Endothelial cell of umbilical vein (primary cell): ENCODE measurements around the gene DAB1. TPM values are rescaled to one million over a fixed set of nuclear protein-coding genes. Genes with fewer than 3 reads are reported as not detected.

Experiments used
- BruUV-seq: library from RNA; stranded (reverse); fragments of 400-500 nt; replicated peaks from 2 replicates; lab custom pipeline; 2021; lab: Mats Ljungman, UMichigan
- CTCF ChIA-PET: fragments of 300-600, 350-600 bp; sonication (Branson Sonifier 250); formaldehyde crosslinking; loops from one replicate; lab custom pipeline; 2021; ENCODE audit warnings: antibody characterized with exemption, inconsistent platforms; lab: Charles Lee
- POLR2A ChIA-PET: fragments of 300-600, 350-600 bp; sonication (Branson Sonifier 250); formaldehyde crosslinking; loops from one replicate; lab custom pipeline; 2021; ENCODE audit warnings: antibody characterized with exemption, inconsistent platforms; lab: Charles Lee
- DNase-seq: peaks from one replicate; pipeline ENCODE4 v3.0.0-alpha.2; 2011; ENCODE audit warnings: low read depth, low spot score
- FAIRE-seq: peaks from 2 replicates; lab custom pipeline; 2011; peaks lifted over from hg19 to GRCh38; lab: Jason Lieb, UNC
- H2AFZ ChIP-seq: 2 replicates; pipeline ENCODE4 v1.6.0; 2012; ENCODE audit warnings: low read depth, low read length, control low read depth, inconsistent platforms
- H3K27ac ChIP-seq: 2 replicates; pipeline ENCODE4 v1.5.1; 2011; ENCODE audit warnings: low read depth, mild to moderate bottlenecking, control low read depth, low read length, moderate library complexity; ENCODE audit not compliant: insufficient read depth
- H3K27me3 ChIP-seq, 2 experiments: 2 replicates each; pipeline versions ENCODE4 v1.6.0 to v1.6.1; 2011; ENCODE audit warnings: low read length in 2 of 2, mixed read lengths in 1 of 2; ENCODE audit not compliant: control insufficient read depth in 2 of 2, insufficient read depth in 2 of 2
- H3K36me3 ChIP-seq, 2 experiments: 2 replicates in 1 of 2; 3 replicates in 1 of 2; pipeline ENCODE4 v1.5.1; 2011; ENCODE audit warnings: low read length in 2 of 2, mild to moderate bottlenecking in 1 of 2, moderate library complexity in 1 of 2; ENCODE audit not compliant: control insufficient read depth in 2 of 2, insufficient read depth in 2 of 2; ENCODE audit errors: extremely low read depth in 1 of 2
- H3K4me1 ChIP-seq: 3 replicates; pipeline ENCODE4 v1.5.1; 2011; ENCODE audit warnings: mild to moderate bottlenecking, low read length; ENCODE audit not compliant: control insufficient read depth, insufficient read depth; ENCODE audit errors: extremely low read depth
- H3K4me2 ChIP-seq: 2 replicates; pipeline ENCODE4 v1.6.1; 2011; ENCODE audit warnings: low read length, control low read depth, mixed read lengths; ENCODE audit not compliant: insufficient read depth
- H3K4me3 ChIP-seq, 3 experiments: fragments of 200-600 bp in 1 of 3; sonication (generic), shearing (Covaris generic) in 1 of 3; replicated peaks in 1 of 3; 2 replicates each; pipeline ENCODE4 v1.5.1; 2011 to 2016; ENCODE audit warnings: control low read depth in 3 of 3, low read length in 3 of 3, mild to moderate bottlenecking in 2 of 3, inconsistent platforms in 1 of 3, low read depth in 1 of 3, moderate library complexity in 1 of 3; ENCODE audit not compliant: insufficient read depth in 1 of 3
- H3K79me2 ChIP-seq: 2 replicates; pipeline ENCODE4 v1.6.0; 2012; ENCODE audit warnings: low read length, inconsistent platforms; ENCODE audit not compliant: control insufficient read depth, insufficient read depth
- H3K9ac ChIP-seq: replicated peaks from 2 replicates; pipeline ENCODE3; 2011; ENCODE audit warnings: low read length, control low read depth; ENCODE audit not compliant: insufficient read depth; ENCODE audit errors: extremely low read depth
- H3K9me1 ChIP-seq: replicated peaks from 3 replicates; pipeline ENCODE4 v1.6.0; 2011; ENCODE audit warnings: mild to moderate bottlenecking, low read length; ENCODE audit not compliant: control insufficient read depth, insufficient read depth; ENCODE audit errors: extremely low read depth
- H3K9me3 ChIP-seq: replicated peaks from 2 replicates; pipeline ENCODE4 v1.5.1; 2012; ENCODE audit warnings: low read length, inconsistent platforms; ENCODE audit not compliant: control insufficient read depth, insufficient read depth
- H4K20me1 ChIP-seq: replicated peaks from 2 replicates; pipeline ENCODE3; 2011; ENCODE audit warnings: mild to moderate bottlenecking, low read length; ENCODE audit not compliant: control insufficient read depth, insufficient read depth; ENCODE audit errors: extremely low read depth
- EZH2 ChIP-seq: IDR thresholded peaks from 2 replicates; pipeline ENCODE4 v1.6.1; 2012; ENCODE audit warnings: borderline replicate concordance, low read depth, mild to moderate bottlenecking, moderate library complexity, low read length, inconsistent platforms; ENCODE audit not compliant: severe bottlenecking
- JUN ChIP-seq: IDR thresholded peaks from 2 replicates; pipeline ENCODE4 v1.6.1; 2011; ENCODE audit warnings: borderline replicate concordance, low read depth; ENCODE audit not compliant: insufficient read length, insufficient read depth
- MYC ChIP-seq: IDR thresholded peaks from one replicate; pipeline ENCODE4 v1.6.1; 2011; ENCODE audit warnings: mild to moderate bottlenecking, low read depth, low read length
- POLR2A ChIP-seq: IDR thresholded peaks from 2 replicates; pipeline ENCODE4 v1.6.1; 2012; ENCODE audit warnings: low read depth, mild to moderate bottlenecking, control low read depth, low read length
- dilution Hi-C: fragments of 300-500 bp; cut with MboI; formaldehyde crosslinking; loops from one replicate; pipeline ENCODE4 v1.15.0; 2019; ENCODE audit warnings: low sequenced_read_pairs; ENCODE audit not compliant: extremely low pct_ligation_motif_present
- intact Hi-C: fragments of 100-400 bp; cut with micrococcal nuclease; formaldehyde crosslinking; loops from one replicate; pipeline ENCODE4 v1.10.0; 2022
- polyA plus RNA-seq, 4 experiments: library from polyadenylated mRNA; depleted of rRNA in 3 of 4; stranded (reverse) in 3 of 4; unstranded in 1 of 4; fragments of >200 nt; gene quantifications; 2 replicates each; pipeline versions ENCODE4 v1.2.1 to v1.2.3, GENCODE V29; 2011 to 2012; ENCODE audit warnings: missing spikeins in 1 of 4
- total RNA-seq: library from RNA; stranded (reverse); gene quantifications from 2 replicates; pipeline ENCODE4 v1.2.3, GENCODE V29; 2021
- TF ChIP-seq, protein P1 (sequence below), 2 donors: IDR thresholded peaks; 1 replicate in 1 of 2; 2 replicates in 1 of 2; pipeline ENCODE4 v1.5.1; 2011; ENCODE audit warnings: low read length in 2 of 2, mild to moderate bottlenecking in 2 of 2, moderate library complexity in 2 of 2, control low read depth in 1 of 2, inconsistent platforms in 1 of 2, low read depth in 1 of 2; ENCODE audit not compliant: insufficient read depth in 1 of 2; ENCODE audit errors: extremely low read depth in 1 of 2

DAB1 gene
- total and polyA plus RNA-seq, 2 donors (not counting 3 experiments of a cell fraction or from before 2014, with no cell fraction given): not detected

DNA sequence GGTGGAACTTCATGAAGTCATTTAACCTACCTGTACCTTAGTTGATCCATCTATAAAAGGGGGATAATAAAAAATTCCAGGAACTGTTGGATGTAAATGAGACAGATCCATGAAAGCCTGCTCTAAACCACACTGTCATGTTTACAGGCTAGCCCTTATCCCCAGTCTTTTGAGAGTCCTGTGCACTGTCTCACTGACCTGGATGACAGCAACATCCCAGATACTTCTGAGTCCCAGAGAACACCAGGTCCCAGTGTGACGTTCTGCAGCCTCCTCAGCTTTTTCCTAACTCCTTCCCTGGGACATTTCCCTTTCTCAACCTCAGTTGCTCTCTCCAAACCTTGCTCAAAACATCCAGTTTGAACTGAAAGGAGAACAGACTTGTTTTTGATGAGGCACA is 292.6 kb downstream of the DAB1 start:
- Histone ChIP-seq H3K9ac (no peak overlapping the region), H3K4me2 (no peak overlapping the region), H3K9me1 (no peaks in the 10 kb centered on the region), H3K9me3 (no peaks in the 10 kb centered on the region), H3K4me3 (no peak overlapping the region), H3K79me2 (no peaks in the 10 kb centered on the region), H3K27me3 (no peaks in the 10 kb centered on the region), H4K20me1 (no peaks in the 10 kb centered on the region), H3K4me1 (no peaks in the 10 kb centered on the region), H2AFZ (no peak overlapping the region), H3K36me3 (no peaks in the 10 kb centered on the region), H3K27ac (no peak overlapping the region)
- TF ChIP-seq, protein P1, sequence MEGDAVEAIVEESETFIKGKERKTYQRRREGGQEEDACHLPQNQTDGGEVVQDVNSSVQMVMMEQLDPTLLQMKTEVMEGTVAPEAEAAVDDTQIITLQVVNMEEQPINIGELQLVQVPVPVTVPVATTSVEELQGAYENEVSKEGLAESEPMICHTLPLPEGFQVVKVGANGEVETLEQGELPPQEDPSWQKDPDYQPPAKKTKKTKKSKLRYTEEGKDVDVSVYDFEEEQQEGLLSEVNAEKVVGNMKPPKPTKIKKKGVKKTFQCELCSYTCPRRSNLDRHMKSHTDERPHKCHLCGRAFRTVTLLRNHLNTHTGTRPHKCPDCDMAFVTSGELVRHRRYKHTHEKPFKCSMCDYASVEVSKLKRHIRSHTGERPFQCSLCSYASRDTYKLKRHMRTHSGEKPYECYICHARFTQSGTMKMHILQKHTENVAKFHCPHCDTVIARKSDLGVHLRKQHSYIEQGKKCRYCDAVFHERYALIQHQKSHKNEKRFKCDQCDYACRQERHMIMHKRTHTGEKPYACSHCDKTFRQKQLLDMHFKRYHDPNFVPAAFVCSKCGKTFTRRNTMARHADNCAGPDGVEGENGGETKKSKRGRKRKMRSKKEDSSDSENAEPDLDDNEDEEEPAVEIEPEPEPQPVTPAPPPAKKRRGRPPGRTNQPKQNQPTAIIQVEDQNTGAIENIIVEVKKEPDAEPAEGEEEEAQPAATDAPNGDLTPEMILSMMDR (IDR thresholded peaks at IDR 0.05; ENCODE audit: extremely low read depth in 1 of 2, insufficient read depth in 1 of 2, low read depth in 1 of 2, low read length in 2 of 2): no peak
- TF ChIP-seq JUN (no peak), MYC (no peak)
- ChIA-PET POLR2A (no interaction called here), CTCF (no interaction called here)
- dilution Hi-C loops (no loop called here), intact Hi-C loops (no loop called here)
- DNase-seq (no peak), FAIRE-seq (no peak)
- BruUV-seq: no TSS peak

DNA sequence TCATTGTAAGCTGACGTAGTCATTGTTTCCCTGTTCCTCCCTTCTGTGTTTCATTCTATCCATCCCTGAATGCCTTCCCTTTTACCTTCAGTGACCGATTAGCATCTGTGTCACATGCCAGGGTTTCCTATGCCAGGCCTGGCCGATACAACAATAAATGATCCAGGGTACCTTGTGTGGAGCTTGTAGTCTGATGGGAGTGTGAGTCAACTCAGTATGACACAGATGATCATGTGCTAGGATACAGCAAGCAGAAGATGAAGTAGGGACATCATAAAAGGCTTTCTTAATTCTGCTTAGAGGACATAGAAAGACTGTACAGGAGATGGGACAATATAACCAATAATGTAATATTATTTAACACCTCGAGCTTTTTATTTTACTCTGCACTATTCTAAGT is 294.0 kb downstream of the DAB1 start:
- intact Hi-C loops: no loop called here
- Histone ChIP-seq H3K4me1 (no peaks in the 10 kb centered on the region), H3K9me1 (no peaks in the 10 kb centered on the region), H3K4me3 (no peak overlapping the region), H3K9ac (no peak overlapping the region), H3K27ac (no peak overlapping the region), H3K36me3 (no peaks in the 10 kb centered on the region), H2AFZ (no peak overlapping the region), H3K9me3 (no peaks in the 10 kb centered on the region), H3K4me2 (no peak overlapping the region), H3K79me2 (no peaks in the 10 kb centered on the region), H4K20me1 (no peaks in the 10 kb centered on the region), H3K27me3 (no peaks in the 10 kb centered on the region)
- no peak for TF ChIP-seq POLR2A
- no peak for TF ChIP-seq EZH2
- TF ChIP-seq MYC: no peak
- dilution Hi-C loops: no loop called here
- ChIA-PET POLR2A (no interaction called here), CTCF (no interaction called here)
- FAIRE-seq: no peak
- no TSS peak for BruUV-seq
- no peak for DNase-seq
